Measurements from ENCODE around the gene MMD.
"Not testable (repeated sequence)": the region's sequence is repeated elsewhere in the genome, so short reads cannot be mapped to it uniquely, and the experiment has no call there.

The MMD gene

GRCh38 chr17:55443904-55444303 lies 22.3 kb upstream of the MMD start:
- no peak for DNase-seq

- DNase-seq = no peak
These were observed 21.5 kb upstream of the MMD start for GRCh38 chr17:55442953-55443683.

GRCh38 chr17:55442462-55442861 lies 20.8 kb upstream of the MMD start:
- no peak for DNase-seq

- no peak for DNase-seq
These were observed 19.9 kb upstream of the MMD start for GRCh38 chr17:55441544-55441943.

- DNase-seq = no peak
These were observed 18.8 kb upstream of the MMD start for GRCh38 chr17:55440391-55440790.

GRCh38 chr17:55437159-55437605 lies 15.5 kb upstream of the MMD start:
- DNase-seq = no peak

- no peak for DNase-seq
These were observed 14.9 kb upstream of the MMD start for GRCh38 chr17:55436224-55437158.

- no peak for DNase-seq
These were observed 13.8 kb upstream of the MMD start for GRCh38 chr17:55435408-55435807.

- DNase-seq = peak; percentile 72
These were observed 13.1 kb upstream of the MMD start for GRCh38 chr17:55434721-55435120.

GRCh38 chr17:55433629-55434422 lies 12.2 kb upstream of the MMD start:
- peak; percentile 95 for DNase-seq

- DNase-seq = peak; percentile 30
These were observed 11.5 kb upstream of the MMD start for GRCh38 chr17:55433029-55433628.

- peak; percentile 79 for DNase-seq
These were observed 10.9 kb upstream of the MMD start for GRCh38 chr17:55432358-55433028.

GRCh38 chr17:55431914-55432313 lies 10.3 kb upstream of the MMD start:
- DNase-seq = not testable (repeated sequence)

GRCh38 chr17:55430541-55431288 lies 9.1 kb upstream of the MMD start:
- peak; percentile 8 for DNase-seq

- DNase-seq = no peak
These were observed 5.9 kb upstream of the MMD start for GRCh38 chr17:55427587-55427882.

GRCh38 chr17:55426851-55427586 lies 5.4 kb upstream of the MMD start:
- peak; percentile 75 for DNase-seq

GRCh38 chr17:55424893-55425540 lies 3.4 kb upstream of the MMD start:
- no peak for DNase-seq

GRCh38 chr17:55423535-55423934 lies 1.9 kb upstream of the MMD start:
- DNase-seq = no peak

- DNase-seq = not testable (repeated sequence)
These were observed 1.2 kb upstream of the MMD start for GRCh38 chr17:55422828-55423164.

GRCh38 chr17:55420776-55421178 lies 858 bp downstream of the MMD start:
- peak; percentile 11 for DNase-seq

All from fibroblast of skin of right biceps (primary cell).